Gastroesophageal sphincter (tissue), 3 donors: ENCODE measurements around the gene EFHC1.

Experiments
- CTCF ChIP-seq, 4 experiments: fragments of 200-600 bp in 2 of 4; fragments of 450-650 bp in 2 of 4; sonication (generic) in 1 of 4; IDR thresholded peaks; one replicate each; pipeline ENCODE4 v1.5.1; 2017 to 2019; ENCODE audit warnings: antibody characterized with exemption in 4 of 4, mild to moderate bottlenecking in 2 of 4, moderate library complexity in 2 of 4
- EP300 ChIP-seq: sonication (generic); formaldehyde crosslinking; IDR thresholded peaks from one replicate; pipeline ENCODE4 v1.6.1; 2017; ENCODE audit warnings: antibody characterized with exemption, mild to moderate bottlenecking
- POLR2A ChIP-seq, 2 donors: fragments of 450-650 bp; IDR thresholded peaks; one replicate each; pipeline ENCODE4 v1.6.1; 2017; ENCODE audit warnings: antibody characterized with exemption in 2 of 2, mild to moderate bottlenecking in 2 of 2, moderate library complexity in 1 of 2

DNA sequence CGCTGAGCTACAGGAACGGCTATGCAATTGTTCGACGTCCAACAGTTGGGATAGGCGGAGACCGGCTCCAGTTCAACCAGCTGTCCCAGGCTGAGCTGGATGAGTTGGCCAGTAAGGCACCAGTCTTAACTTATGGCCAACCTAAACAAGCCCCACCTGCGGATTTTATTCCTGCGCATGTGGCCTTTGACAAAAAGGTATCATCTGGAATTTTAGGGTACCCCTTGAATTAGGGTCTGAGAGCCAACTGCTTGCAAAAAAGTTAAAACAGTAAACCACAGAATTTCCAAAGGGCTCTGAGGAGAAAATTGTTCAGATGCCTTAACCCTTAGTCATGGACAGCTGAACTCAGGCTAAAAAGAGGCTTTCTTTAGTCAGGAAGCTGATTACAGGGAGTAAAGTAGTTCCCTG lies 3.8 kb downstream of the EFHC1 start:
- TF ChIP-seq CTCF (IDR thresholded peaks at IDR 0.05) (no peak), POLR2A (IDR thresholded peaks at IDR 0.05) (no peak), EP300 (no peak)
